ENCODE data around the gene CAMSAP3.

GRCh38 chr19:7554565-7554964, 41.1 kb upstream of the CAMSAP3 start:
- no peak for TF ChIP-seq CTCF (conservative IDR thresholded peaks at IDR 0.05; ENCODE audit: low read depth, low read length)
- no peak for TF ChIP-seq EZH2phosphoT487 (IDR thresholded peaks at IDR 0.05; ENCODE audit: borderline replicate concordance, low read length)
